Stimulated activated effector memory CD8-positive, alpha-beta T cell treated with anti-CD3 and anti-CD28 coated beads, Interleukin-12 subunit alpha, Interleukin-12 subunit beta, amount 100 ng/mL, for 72 hours (primary cell): ENCODE data around the gene MUS81.
A peak's percentile ranks its signal among the peaks of the same experiment; 100 is the strongest.
"Not testable (repeated sequence)": the region's sequence is repeated elsewhere in the genome, so short reads cannot be mapped to it uniquely, and the experiment has no call there.

Source experiments
- ATAC-seq: fragments of 150-1000 bp; cut with Tn5 transposase; 2 replicates; pipeline ENCODE4 v1.10.0; 2021
- DNase-seq, 2 donors: peaks; one replicate each; pipeline ENCODE4 v3.0.0; 2021 to 2022; ENCODE audit warnings: low spot score in 2 of 2
- H3K27ac Mint-ChIP-seq: one replicate; pipeline ENCODE4 v1.8.0; 2022; ENCODE audit warnings: mild to moderate bottlenecking, mixed read lengths
- H3K36me3 Mint-ChIP-seq: one replicate; pipeline ENCODE4 v1.8.0; 2022; ENCODE audit warnings: mild to moderate bottlenecking, mixed read lengths
- H3K4me1 Mint-ChIP-seq: one replicate; pipeline ENCODE4 v1.8.0; 2022; ENCODE audit warnings: mixed read lengths
- H3K4me3 Mint-ChIP-seq: one replicate; pipeline ENCODE4 v1.8.0; 2022; ENCODE audit warnings: mild to moderate bottlenecking, mixed read lengths
- H3K9me3 Mint-ChIP-seq: one replicate; pipeline ENCODE4 v1.8.0; 2022; ENCODE audit warnings: mixed read lengths

MUS81 gene, protein sequence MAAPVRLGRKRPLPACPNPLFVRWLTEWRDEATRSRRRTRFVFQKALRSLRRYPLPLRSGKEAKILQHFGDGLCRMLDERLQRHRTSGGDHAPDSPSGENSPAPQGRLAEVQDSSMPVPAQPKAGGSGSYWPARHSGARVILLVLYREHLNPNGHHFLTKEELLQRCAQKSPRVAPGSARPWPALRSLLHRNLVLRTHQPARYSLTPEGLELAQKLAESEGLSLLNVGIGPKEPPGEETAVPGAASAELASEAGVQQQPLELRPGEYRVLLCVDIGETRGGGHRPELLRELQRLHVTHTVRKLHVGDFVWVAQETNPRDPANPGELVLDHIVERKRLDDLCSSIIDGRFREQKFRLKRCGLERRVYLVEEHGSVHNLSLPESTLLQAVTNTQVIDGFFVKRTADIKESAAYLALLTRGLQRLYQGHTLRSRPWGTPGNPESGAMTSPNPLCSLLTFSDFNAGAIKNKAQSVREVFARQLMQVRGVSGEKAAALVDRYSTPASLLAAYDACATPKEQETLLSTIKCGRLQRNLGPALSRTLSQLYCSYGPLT

DNA sequence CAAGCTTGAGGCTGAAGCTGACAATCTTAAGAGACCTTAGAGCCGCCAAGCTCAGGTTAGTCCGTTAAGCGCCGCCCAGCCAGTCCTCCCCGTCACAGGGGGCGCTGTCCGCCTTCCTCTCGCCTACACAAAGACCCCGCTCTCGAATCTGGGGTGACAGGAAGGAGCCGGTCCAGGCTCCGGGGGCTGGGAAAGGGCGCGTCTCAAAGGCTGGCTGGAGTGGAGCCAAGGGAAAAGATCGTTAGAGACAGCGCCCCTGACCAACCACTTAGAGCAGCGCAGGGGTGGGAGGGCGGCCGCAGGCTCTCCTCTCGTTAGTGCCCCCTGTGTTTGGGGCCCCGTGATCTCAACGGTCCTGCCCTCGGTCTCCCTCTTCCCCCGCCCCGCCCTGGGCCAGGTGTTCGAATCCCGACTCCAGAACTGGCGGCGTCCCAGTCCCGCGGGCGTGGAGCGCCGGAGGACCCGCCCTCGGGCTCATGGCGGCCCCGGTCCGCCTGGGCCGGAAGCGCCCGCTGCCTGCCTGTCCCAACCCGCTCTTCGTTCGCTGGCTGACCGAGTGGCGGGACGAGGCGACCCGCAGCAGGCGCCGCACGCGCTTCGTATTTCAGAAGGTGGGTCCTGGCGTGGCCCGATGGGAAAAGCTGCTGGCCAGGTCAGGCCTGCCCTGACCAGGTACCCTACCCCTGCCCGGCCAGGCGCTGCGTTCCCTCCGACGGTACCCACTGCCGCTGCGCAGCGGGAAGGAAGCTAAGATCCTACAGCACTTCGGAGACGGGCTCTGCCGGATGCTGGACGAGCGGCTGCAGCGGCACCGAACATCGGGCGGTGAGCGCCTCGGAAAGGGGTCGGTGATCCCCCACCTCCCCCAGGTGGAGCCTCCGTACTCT, at the start of gene MUS81:
MUS81 (plus strand) TSS at position 156 of the 887 bp plus-strand sequence; CDS start at position 477, 321 bp downstream.
- peaks cover 98% of the 10 kb centered on the region for H3K36me3 Mint-ChIP-seq
- peak within 1 kb of the TSS; percentile 97 for H3K4me3 Mint-ChIP-seq
- peaks cover 61% of the 10 kb centered on the region for H3K4me1 Mint-ChIP-seq
- H3K27ac Mint-ChIP-seq = peak within 1 kb of the TSS; percentile 97
- DNase-seq = peak; percentile 96 to 99
- H3K9me3 Mint-ChIP-seq = no peaks in the 10 kb centered on the region
- peak; percentile 61 for ATAC-seq

- H3K9me3 Mint-ChIP-seq = no peaks in the 10 kb centered on the region
- DNase-seq (no peak), ATAC-seq (no peak)
- no peak overlapping the region for H3K27ac Mint-ChIP-seq
- H3K36me3 Mint-ChIP-seq = no peaks in the 10 kb centered on the region
- peaks cover 4% of the 10 kb centered on the region for H3K4me1 Mint-ChIP-seq
- H3K4me3 Mint-ChIP-seq = no peak overlapping the region
These were observed 48.3 kb upstream of the MUS81 start for GRCh38 chr11:65811764-65812475.

DNA sequence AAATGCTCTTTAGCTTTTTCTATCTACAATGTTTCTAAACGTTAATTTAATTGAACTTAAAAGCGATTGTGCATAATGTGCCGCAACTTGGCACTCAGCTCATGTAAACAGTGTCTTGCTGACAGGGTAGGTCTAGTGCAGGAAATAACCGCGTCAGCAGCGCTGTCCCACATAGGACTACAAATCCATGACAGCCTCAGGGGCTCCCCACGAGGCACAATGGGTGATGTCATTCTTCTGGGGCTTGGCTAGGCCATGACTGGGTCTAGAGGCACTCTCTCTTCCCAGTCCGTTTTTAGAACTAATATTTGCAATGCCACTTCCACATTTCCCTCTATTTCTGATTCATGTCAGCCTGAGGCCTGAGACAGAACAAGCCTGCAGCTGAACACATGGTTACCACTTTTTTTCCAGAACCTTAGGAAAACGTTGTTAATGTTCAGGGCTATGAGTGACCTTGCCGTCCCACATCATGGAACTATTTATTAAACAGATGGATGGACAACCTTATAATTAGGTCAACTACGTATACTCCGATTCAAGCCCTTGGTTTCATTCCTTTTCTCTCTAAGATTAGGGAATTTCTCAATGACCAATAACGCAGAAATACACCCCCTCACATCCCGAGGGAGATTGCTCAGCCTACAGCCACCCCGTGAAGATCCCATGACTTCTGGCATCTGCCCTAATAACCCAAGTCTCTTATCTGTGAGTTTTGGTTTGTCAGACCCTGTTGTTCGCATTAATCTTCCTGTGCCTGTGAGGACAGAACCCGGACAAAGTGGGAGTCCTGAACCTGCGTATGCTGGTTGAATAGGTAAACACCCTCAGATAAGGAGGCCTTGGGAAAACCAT, 45.9 kb upstream of the MUS81 start:
- DNase-seq (no peak), ATAC-seq (no peak)
- H3K36me3 Mint-ChIP-seq = peaks cover 5% of the 10 kb centered on the region
- H3K27ac Mint-ChIP-seq = no peak overlapping the region
- H3K9me3 Mint-ChIP-seq = no peaks in the 10 kb centered on the region
- no peak overlapping the region for H3K4me3 Mint-ChIP-seq
- peaks cover 12% of the 10 kb centered on the region for H3K4me1 Mint-ChIP-seq

GRCh38 chr11:65814986-65815565, 45.2 kb upstream of the MUS81 start:
- H3K4me1 Mint-ChIP-seq = peaks cover 12% of the 10 kb centered on the region
- no peaks in the 10 kb centered on the region for H3K9me3 Mint-ChIP-seq
- no peak overlapping the region for H3K4me3 Mint-ChIP-seq
- DNase-seq (no peak), ATAC-seq (no peak)
- H3K36me3 Mint-ChIP-seq = peaks cover 5% of the 10 kb centered on the region
- H3K27ac Mint-ChIP-seq = no peak overlapping the region

DNA sequence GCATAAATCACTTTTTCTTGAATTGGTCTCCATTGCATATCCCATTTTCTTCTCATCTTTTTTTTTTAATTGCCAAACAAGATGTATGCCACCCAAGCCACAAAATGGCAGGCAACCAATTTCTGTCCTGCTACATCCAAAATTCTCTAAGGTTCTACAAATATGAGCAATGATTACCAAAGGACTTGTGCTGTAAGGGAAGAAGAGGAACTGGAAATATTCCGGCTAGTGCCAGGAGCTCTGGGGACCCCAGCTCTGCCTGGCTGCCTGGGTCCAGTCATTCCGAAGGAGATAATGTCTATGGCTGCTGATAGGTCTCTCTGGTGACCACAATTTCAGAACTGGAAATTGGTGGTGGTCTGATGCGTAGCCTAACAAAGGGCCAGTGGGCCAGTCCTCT, 43.5 kb upstream of the MUS81 start:
- Mint-ChIP-seq H3K4me1 (peaks cover 12% of the 10 kb centered on the region), H3K36me3 (peaks cover 5% of the 10 kb centered on the region), H3K27ac (no peak overlapping the region), H3K9me3 (no peaks in the 10 kb centered on the region), H3K4me3 (peak overlapping the region; percentile 76)
- ATAC-seq = no peak
- DNase-seq = no peak

DNA sequence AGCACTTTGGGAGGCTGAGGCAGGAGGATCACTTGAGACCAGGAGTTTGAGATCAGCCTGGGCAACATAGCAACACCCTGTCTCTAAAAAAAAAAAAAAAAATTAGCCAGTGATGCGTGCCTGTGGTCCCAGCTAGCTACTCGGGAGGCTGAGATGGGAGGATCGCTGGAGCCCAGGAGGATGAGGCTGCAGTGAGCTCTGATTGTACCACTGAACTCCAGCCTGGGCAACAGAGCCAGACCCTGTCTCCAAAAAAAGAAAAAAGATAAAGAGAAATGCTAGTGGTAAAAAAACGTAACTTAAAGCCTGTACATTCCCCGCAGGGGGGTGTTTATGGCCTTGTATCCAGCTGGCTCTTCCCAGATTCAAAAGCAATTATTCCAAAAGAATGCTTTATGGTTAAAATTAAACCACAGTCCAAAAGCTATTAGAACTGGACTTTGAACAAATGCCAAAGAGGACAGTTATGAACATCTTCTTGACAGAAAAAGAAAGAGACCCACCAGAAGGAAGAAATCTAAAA, 42.9 kb upstream of the MUS81 start:
- H3K4me1 Mint-ChIP-seq = peaks cover 12% of the 10 kb centered on the region
- H3K27ac Mint-ChIP-seq = peak overlapping the region; percentile 83
- ATAC-seq (no peak), DNase-seq (no peak)
- peak overlapping the region; percentile 76 for H3K4me3 Mint-ChIP-seq
- no peaks in the 10 kb centered on the region for H3K9me3 Mint-ChIP-seq
- H3K36me3 Mint-ChIP-seq = peaks cover 5% of the 10 kb centered on the region

GRCh38 chr11:65817835-65818680, 42.2 kb upstream of the MUS81 start:
- Mint-ChIP-seq H3K27ac (peak overlapping the region; percentile 83), H3K4me3 (peak overlapping the region; percentile 76), H3K4me1 (peaks cover 12% of the 10 kb centered on the region), H3K36me3 (peaks cover 5% of the 10 kb centered on the region), H3K9me3 (no peaks in the 10 kb centered on the region)
- peak; percentile 99 to 100 for DNase-seq
- peak; percentile 91 for ATAC-seq

DNA sequence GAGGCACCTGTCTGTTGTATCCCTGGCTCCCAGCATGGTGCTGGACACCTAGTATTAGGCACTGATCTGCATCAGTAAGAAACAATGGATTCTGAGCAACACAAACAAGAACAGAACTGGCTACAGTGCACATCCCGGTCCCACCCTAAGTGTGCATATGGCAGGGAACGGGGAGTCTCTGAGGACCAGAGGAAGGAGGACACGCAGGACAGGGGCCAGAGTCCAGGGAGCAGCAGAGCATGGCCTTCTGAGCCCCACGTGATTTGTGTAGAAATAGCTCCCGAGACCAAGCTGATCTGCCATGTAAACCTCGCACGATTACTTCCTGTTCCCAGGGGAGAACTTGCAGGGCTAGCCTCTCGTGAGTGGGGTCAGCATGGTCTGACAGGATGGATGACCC, 39.1 kb upstream of the MUS81 start:
- Mint-ChIP-seq H3K9me3 (no peaks in the 10 kb centered on the region), H3K27ac (no peak overlapping the region), H3K4me3 (no peak overlapping the region), H3K36me3 (peaks cover 5% of the 10 kb centered on the region), H3K4me1 (peaks cover 12% of the 10 kb centered on the region)
- ATAC-seq (no peak), DNase-seq (no peak)

GRCh38 chr11:65822776-65823528, 37.3 kb upstream of the MUS81 start:
- no peak overlapping the region for H3K27ac Mint-ChIP-seq
- H3K36me3 Mint-ChIP-seq = peaks cover 5% of the 10 kb centered on the region
- ATAC-seq = no peak
- H3K4me3 Mint-ChIP-seq = no peak overlapping the region
- DNase-seq = no peak
- peaks cover 9% of the 10 kb centered on the region for H3K4me1 Mint-ChIP-seq
- no peaks in the 10 kb centered on the region for H3K9me3 Mint-ChIP-seq

DNA sequence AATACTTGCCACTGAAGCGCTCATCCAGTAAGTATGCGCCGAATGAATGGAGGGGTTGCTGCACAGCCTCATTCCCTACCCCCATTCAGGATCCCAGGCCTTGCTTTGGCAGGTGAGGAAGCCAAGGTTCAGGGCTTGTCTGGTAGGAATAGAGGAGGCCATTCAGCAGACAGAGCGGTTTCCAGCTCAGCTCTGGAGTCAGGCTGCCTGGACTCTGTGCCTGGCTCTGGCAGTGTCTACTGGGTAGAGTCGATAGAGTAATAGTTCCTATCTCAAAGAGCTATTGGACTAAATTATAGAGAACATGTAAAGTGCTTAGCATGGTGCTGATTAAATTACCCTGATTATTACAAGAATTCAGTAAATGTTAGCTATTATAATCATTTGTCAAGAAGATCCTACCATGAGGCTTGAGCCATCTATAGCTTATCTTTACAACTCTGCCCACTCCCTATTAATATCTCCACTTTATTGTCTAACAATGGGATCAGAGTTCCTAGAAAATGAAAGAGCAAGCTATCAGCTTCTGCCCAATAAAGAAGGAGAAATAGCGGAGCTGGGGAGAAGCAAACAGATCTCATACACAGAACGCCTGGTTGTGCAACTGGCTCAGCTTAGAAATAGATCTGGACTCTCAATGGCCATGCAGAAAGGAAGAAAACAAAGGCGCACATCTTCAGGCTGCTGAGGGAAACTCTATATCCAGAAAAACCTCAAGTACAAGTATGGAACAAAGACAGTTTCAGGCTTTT, 33.1 kb upstream of the MUS81 start:
- DNase-seq = no peak
- H3K4me3 Mint-ChIP-seq = no peak overlapping the region
- no peak for ATAC-seq
- peak overlapping the region; percentile 43 for H3K27ac Mint-ChIP-seq
- no peaks in the 10 kb centered on the region for H3K9me3 Mint-ChIP-seq
- no peaks in the 10 kb centered on the region for H3K36me3 Mint-ChIP-seq
- peaks cover 21% of the 10 kb centered on the region for H3K4me1 Mint-ChIP-seq

GRCh38 chr11:65829459-65829858, 30.8 kb upstream of the MUS81 start:
- H3K4me3 Mint-ChIP-seq = no peak overlapping the region
- peaks cover 31% of the 10 kb centered on the region for H3K4me1 Mint-ChIP-seq

DNA sequence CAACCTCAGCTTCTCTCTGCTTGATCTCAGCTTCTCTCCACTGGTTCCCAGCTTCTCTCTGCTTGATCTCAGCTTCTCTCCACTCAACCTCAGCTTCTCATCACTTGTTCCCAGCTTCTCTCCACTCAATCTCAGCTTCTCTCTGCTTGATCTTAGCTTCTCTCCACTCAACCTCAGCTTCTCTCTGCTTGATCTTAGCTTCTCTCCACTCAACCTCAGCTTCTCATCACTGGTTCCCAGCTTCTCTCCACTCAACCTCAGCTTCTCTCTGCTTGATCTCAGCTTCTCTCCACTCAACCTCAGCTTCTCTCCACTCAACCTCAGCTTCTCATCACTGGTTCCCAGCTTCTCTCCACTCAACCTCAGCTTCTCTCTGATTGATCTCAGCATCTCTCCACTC, 28.0 kb upstream of the MUS81 start:
- not testable (repeated sequence) for ATAC-seq, H3K4me3 Mint-ChIP-seq, H3K9me3 Mint-ChIP-seq, DNase-seq, H3K36me3 Mint-ChIP-seq
- Mint-ChIP-seq H3K4me1 (peaks cover 30% of the 10 kb centered on the region), H3K27ac (peak overlapping the region; percentile 1)

More at GRCh38 chr11:65829459-65829858, 30.8 kb upstream of the MUS81 start:
- Mint-ChIP-seq H3K36me3 (no peaks in the 10 kb centered on the region), H3K9me3 (peaks cover 5% of the 10 kb centered on the region), H3K27ac (no peak overlapping the region)
- DNase-seq = no peak
- no peak for ATAC-seq
